GM23248 (cell line): ENCODE measurements around the gene FOXD4L1. TPM values are rescaled to one million over a fixed set of nuclear protein-coding genes. Genes with fewer than 3 reads are reported as not detected.
A peak's percentile ranks its signal among the peaks of the same experiment; 100 is the strongest.
"Not testable (repeated sequence)": the region's sequence is repeated elsewhere in the genome, so short reads cannot be mapped to it uniquely, and the experiment has no call there.

ENCODE experiments used
- DNase-seq: peaks from one replicate; pipeline ENCODE4 v3.0.0-alpha.2; 2015
- H2AFZ ChIP-seq: fragments of 200-600 bp; sonication (generic); 2 replicates; pipeline ENCODE4 v1.6.1; 2016; ENCODE audit warnings: antibody characterized with exemption
- H3F3A ChIP-seq: fragments of 200-600 bp; sonication (generic); 2 replicates; pipeline ENCODE4 v1.6.1; 2016; ENCODE audit warnings: mild to moderate bottlenecking, antibody characterized with exemption, mixed run types; ENCODE audit not compliant: insufficient read depth
- H3K27ac ChIP-seq: fragments of 200-600 bp; sonication (generic); 2 replicates; pipeline ENCODE4 v1.5.1; 2016; ENCODE audit warnings: mild to moderate bottlenecking
- H3K27me3 ChIP-seq: fragments of 200-600 bp; sonication (generic); replicated peaks from 2 replicates; pipeline ENCODE4 v1.6.1; 2016; ENCODE audit warnings: mild to moderate bottlenecking; ENCODE audit not compliant: insufficient read depth
- H3K36me3 ChIP-seq: fragments of 200-600 bp; sonication (generic); 2 replicates; pipeline ENCODE4 v1.6.1; 2016; ENCODE audit warnings: low read depth, mild to moderate bottlenecking
- H3K4me1 ChIP-seq: fragments of 200-600 bp; sonication (generic); 2 replicates; pipeline ENCODE4 v1.6.1; 2016; ENCODE audit warnings: mild to moderate bottlenecking; ENCODE audit not compliant: insufficient read depth
- H3K4me2 ChIP-seq: fragments of 200-600 bp; sonication (generic); one replicate; pipeline ENCODE4 v1.6.1; 2016; ENCODE audit warnings: mild to moderate bottlenecking; ENCODE audit not compliant: unreplicated experiment
- H3K4me3 ChIP-seq: fragments of 200-600 bp; sonication (generic); 2 replicates; pipeline ENCODE4 v1.5.1; 2016; ENCODE audit warnings: mild to moderate bottlenecking
- H3K79me2 ChIP-seq: fragments of 200-600 bp; sonication (generic); 2 replicates; pipeline ENCODE4 v1.6.1; 2016; ENCODE audit warnings: mild to moderate bottlenecking; ENCODE audit not compliant: insufficient read depth
- H3K9ac ChIP-seq: fragments of 200-600 bp; sonication (generic); 2 replicates; pipeline ENCODE4 v1.6.1; 2016; ENCODE audit warnings: mild to moderate bottlenecking
- H3K9me2 ChIP-seq: fragments of 200-600 bp; sonication (generic); 2 replicates; pipeline ENCODE4 v1.6.1; 2016; ENCODE audit warnings: mixed run types, mild to moderate bottlenecking, moderate library complexity; ENCODE audit not compliant: insufficient read depth
- H3K9me3 ChIP-seq: fragments of 200-600 bp; sonication (generic); one replicate; pipeline ENCODE4 v1.6.1; 2017; ENCODE audit warnings: low read depth
- H4K20me1 ChIP-seq: fragments of 200-600 bp; sonication (generic); 2 replicates; pipeline ENCODE4 v1.6.0; 2016; ENCODE audit not compliant: insufficient read depth
- WGBS, 2 experiments: methylation state at CpG; one replicate each; pipeline ENCODE4 v1.1.6; 2015 to 2017; ENCODE audit warnings: low lambda C conversion rate in 2 of 2, low coverage in 1 of 2; ENCODE audit errors: missing lambda C conversion rate in 2 of 2; 5-methylcytosine and 5-hydroxymethylcytosine counted together
- in situ Hi-C: fragments of 300-500 bp; cut with MboI; formaldehyde crosslinking; loops from 2 replicates; pipeline ENCODE4 v1.15.0; 2020
- polyA plus RNA-seq: library from polyadenylated mRNA; unstranded; fragments of >200 nt; fragmentation: Nextera tagmentation; extraction: Ambion mirVana; gene quantifications from 2 replicates; pipeline ENCODE4 v1.2.1, GENCODE V29; 2016
- total RNA-seq: library from RNA; depleted of rRNA; stranded (reverse); fragments of >200 nt; shearing (Covaris generic); gene quantifications from 2 replicates; pipeline ENCODE4 v1.2.3, GENCODE V29; 2014

Gene FOXD4L1
- total and polyA plus RNA-seq, 2 experiments from 2014 or later: not detected

GRCh38 chr2:113528126-113528525 is 29.7 kb downstream of the FOXD4L1 start:
- in situ Hi-C loops, H3K79me2 ChIP-seq, H2AFZ ChIP-seq, H3K36me3 ChIP-seq, H3K9me3 ChIP-seq, H3K27me3 ChIP-seq, H4K20me1 ChIP-seq, H3K9me2 ChIP-seq, H3K4me2 ChIP-seq, H3K27ac ChIP-seq, H3K4me3 ChIP-seq, H3K4me1 ChIP-seq, H3F3A ChIP-seq, H3K9ac ChIP-seq, DNase-seq: not testable (repeated sequence)
- WGBS, 2 experiments: 67 to 72% methylated on average over 5 of the region's 5 CpGs

GRCh38 chr2:113528904-113529303 is 30.4 kb downstream of the FOXD4L1 start:
- H3K27ac ChIP-seq, H3K9me2 ChIP-seq, DNase-seq, H3K27me3 ChIP-seq, H3K4me1 ChIP-seq, H3F3A ChIP-seq, H3K79me2 ChIP-seq, in situ Hi-C loops, H2AFZ ChIP-seq, H4K20me1 ChIP-seq, H3K36me3 ChIP-seq, H3K9ac ChIP-seq, H3K4me3 ChIP-seq, H3K9me3 ChIP-seq, H3K4me2 ChIP-seq: not testable (repeated sequence)
- 17 to 30% methylated on average over 2 to 3 of the region's 3 CpGs for WGBS, 2 experiments

- in situ Hi-C loops, H3K36me3 ChIP-seq, H3K4me2 ChIP-seq, H3K9me3 ChIP-seq, H3K27me3 ChIP-seq, H3K4me3 ChIP-seq, H3K27ac ChIP-seq, H3K4me1 ChIP-seq, H3K79me2 ChIP-seq, H3F3A ChIP-seq, H4K20me1 ChIP-seq, H3K9ac ChIP-seq, H2AFZ ChIP-seq, DNase-seq, H3K9me2 ChIP-seq: not testable (repeated sequence)
- 100% methylated on average over 1 to 3 of the region's 4 CpGs for whole genome bisulfite sequencing, 2 experiments
Measured at GRCh38 chr2:113532991-113533390, 34.5 kb downstream of the FOXD4L1 start.

- 73 to 75% methylated on average over 6 of the region's 6 CpGs for WGBS, 2 experiments
- H3F3A ChIP-seq, H3K27ac ChIP-seq, DNase-seq, H3K79me2 ChIP-seq, H2AFZ ChIP-seq, in situ Hi-C loops, H3K9me3 ChIP-seq, H3K9me2 ChIP-seq, H3K4me1 ChIP-seq, H3K27me3 ChIP-seq, H3K9ac ChIP-seq, H3K4me2 ChIP-seq, H3K36me3 ChIP-seq, H3K4me3 ChIP-seq, H4K20me1 ChIP-seq: not testable (repeated sequence)
Measured at GRCh38 chr2:113536573-113536972, 38.1 kb downstream of the FOXD4L1 start.

GRCh38 chr2:113540834-113541203 is 42.4 kb downstream of the FOXD4L1 start:
- H3K36me3 ChIP-seq, in situ Hi-C loops, H4K20me1 ChIP-seq, H3K9me2 ChIP-seq, H3K9me3 ChIP-seq, H3K27me3 ChIP-seq, H3K79me2 ChIP-seq, H3K4me1 ChIP-seq, H3F3A ChIP-seq, DNase-seq: not testable (repeated sequence)
- 5 to 10% methylated on average over 4 to 5 of the region's 5 CpGs for WGBS, 2 experiments
- Histone ChIP-seq H3K4me2 (peak overlapping the region; percentile 68), H2AFZ (peak overlapping the region; percentile 73; the same call in 1 of the 2 replicates), H3K9ac (peak overlapping the region; percentile 86), H3K4me3 (peak overlapping the region; percentile 71; the same call in 1 of the 2 replicates), H3K27ac (peak overlapping the region; percentile 76)

GRCh38 chr2:113541204-113541975 is 42.9 kb downstream of the FOXD4L1 start:
- peak; percentile 63 for DNase-seq
- H3K36me3 ChIP-seq, H4K20me1 ChIP-seq, H3K79me2 ChIP-seq, H3K27me3 ChIP-seq, H3K4me1 ChIP-seq, H3K9me2 ChIP-seq, H3F3A ChIP-seq, H3K9me3 ChIP-seq, in situ Hi-C loops: not testable (repeated sequence)
- WGBS, 2 experiments: 1% methylated on average over 33 to 64 of the region's 71 CpGs
- H3K4me3 ChIP-seq: peak overlapping the region; percentile 71
- peak overlapping the region; percentile 86 for H3K9ac ChIP-seq
- peak overlapping the region; percentile 76 for H3K27ac ChIP-seq
- H3K4me2 ChIP-seq: peak overlapping the region; percentile 68
- peak overlapping the region; percentile 89 for H2AFZ ChIP-seq

- H3K9me3 ChIP-seq, H3K9me2 ChIP-seq, H3K4me1 ChIP-seq, H3K79me2 ChIP-seq, H3K36me3 ChIP-seq, H3K27ac ChIP-seq, H3F3A ChIP-seq, H3K27me3 ChIP-seq, H4K20me1 ChIP-seq, in situ Hi-C loops: not testable (repeated sequence)
- H3K9ac ChIP-seq: peak overlapping the region; percentile 86
- H3K4me3 ChIP-seq: peak overlapping the region; percentile 71
- H3K4me2 ChIP-seq: peak overlapping the region; percentile 68
- 0 to 1% methylated on average over 28 to 32 of the region's 64 CpGs for WGBS, 2 experiments
- DNase-seq: peak; percentile 1
- H2AFZ ChIP-seq: peak overlapping the region; percentile 89
Measured at GRCh38 chr2:113541976-113542485, 43.6 kb downstream of the FOXD4L1 start.
